Suprapubic skin (tissue), 4 donors: ENCODE data around the gene TSPAN32. TPM values are rescaled to one million over a fixed set of nuclear protein-coding genes. Genes with fewer than 3 reads are reported as not detected.

ENCODE experiments used
- DNase-seq, 2 donors: peaks; one replicate each; pipeline ENCODE4 v3.0.0-alpha.2; 2019; ENCODE audit warnings: low spot score in 2 of 2
- H3K27ac ChIP-seq: fragments of 200-600 bp; sonication (generic); one replicate; pipeline ENCODE4 v1.5.1; 2019
- H3K27me3 ChIP-seq: fragments of 200-600 bp; sonication (generic); one replicate; pipeline ENCODE4 v1.5.1; 2019
- H3K36me3 ChIP-seq: fragments of 200-600 bp; sonication (generic); one replicate; pipeline ENCODE4 v1.5.1; 2019
- H3K4me1 ChIP-seq: fragments of 200-600 bp; sonication (generic); one replicate; pipeline ENCODE4 v1.5.1; 2019
- H3K4me3 ChIP-seq: fragments of 200-600 bp; sonication (generic); one replicate; pipeline ENCODE4 v1.5.1; 2019; ENCODE audit warnings: mild to moderate bottlenecking
- H3K9me3 ChIP-seq: fragments of 200-600 bp; sonication (generic); one replicate; pipeline ENCODE4 v1.5.1; 2019
- EP300 ChIP-seq: sonication (generic); formaldehyde crosslinking; IDR thresholded peaks from one replicate; pipeline ENCODE4 v1.6.1; 2017; ENCODE audit warnings: antibody characterized with exemption
- POLR2A ChIP-seq, 2 donors: fragments of 450-650 bp; IDR thresholded peaks; one replicate each; pipeline ENCODE4 v1.6.1; 2017; ENCODE audit warnings: antibody characterized with exemption in 2 of 2, mild to moderate bottlenecking in 2 of 2, moderate library complexity in 2 of 2
- POLR2AphosphoS5 ChIP-seq, 3 donors: sonication (generic); formaldehyde crosslinking; IDR thresholded peaks; one replicate each; pipeline ENCODE4 v1.6.1; 2017; ENCODE audit warnings: antibody characterized with exemption in 3 of 3
- WGBS: methylation state at CpG from one replicate; pipeline ENCODE4 v1.1.5; 2018; 5-methylcytosine and 5-hydroxymethylcytosine counted together
- total RNA-seq, 4 donors: library from RNA; depleted of rRNA; stranded (reverse); fragments of >200 nt; gene quantifications; one replicate each; pipeline ENCODE4 v1.1.0, GENCODE V29; 2016
- TF ChIP-seq, protein P1 (sequence below), 2 donors: fragments of 200-600 bp in 1 of 2; fragments of 450-650 bp in 1 of 2; sonication (generic) in 1 of 2; IDR thresholded peaks; one replicate each; pipeline ENCODE4 v1.5.1; 2016 to 2019; ENCODE audit warnings: antibody characterized with exemption in 2 of 2, mild to moderate bottlenecking in 1 of 2, moderate library complexity in 1 of 2

The TSPAN32 gene
- total RNA-seq, 4 donors from 2014 or later: 0.26 to 4.3 TPM; not detected in 2

DNA sequence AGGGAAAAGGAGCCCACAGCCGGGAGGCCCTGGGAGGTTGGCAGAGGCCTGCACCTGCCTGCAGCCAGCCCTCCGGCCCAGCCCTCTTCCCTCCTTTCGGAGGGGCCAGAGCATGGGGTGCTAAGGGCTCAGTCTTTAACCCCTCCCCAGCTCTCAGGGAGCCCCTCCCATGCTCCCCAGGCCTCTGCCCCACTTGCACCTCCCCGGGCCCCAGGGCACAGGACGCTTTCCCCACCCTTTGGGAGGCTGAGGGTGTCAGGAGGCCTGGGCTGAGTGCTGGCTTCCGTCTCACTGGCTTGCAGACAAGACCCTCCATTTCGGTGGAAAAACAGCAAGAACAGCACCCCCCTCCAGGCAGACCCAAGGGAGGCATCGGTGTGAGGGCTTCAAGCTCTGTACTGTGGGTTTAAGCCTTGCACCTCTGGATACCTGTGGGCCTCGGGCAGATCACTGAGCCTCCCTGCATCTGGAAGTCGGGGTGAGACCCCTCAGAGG, 38.7 kb upstream of the TSPAN32 start:
- no peak for DNase-seq
- 58% methylated on average over 7 of the region's 10 CpGs for WGBS
- H3K9me3 ChIP-seq: no peaks in the 10 kb centered on the region
- no peak overlapping the region for H3K4me3 ChIP-seq
- H3K4me1 ChIP-seq: peaks cover 33% of the 10 kb centered on the region
- H3K36me3 ChIP-seq: no peaks in the 10 kb centered on the region
- H3K27me3 ChIP-seq: peaks cover 14% of the 10 kb centered on the region
- TF ChIP-seq POLR2AphosphoS5 (IDR thresholded peaks at IDR 0.05): no peak
- TF ChIP-seq POLR2A (IDR thresholded peaks at IDR 0.05): no peak
- no peak for TF ChIP-seq EP300
- TF ChIP-seq, protein P1, sequence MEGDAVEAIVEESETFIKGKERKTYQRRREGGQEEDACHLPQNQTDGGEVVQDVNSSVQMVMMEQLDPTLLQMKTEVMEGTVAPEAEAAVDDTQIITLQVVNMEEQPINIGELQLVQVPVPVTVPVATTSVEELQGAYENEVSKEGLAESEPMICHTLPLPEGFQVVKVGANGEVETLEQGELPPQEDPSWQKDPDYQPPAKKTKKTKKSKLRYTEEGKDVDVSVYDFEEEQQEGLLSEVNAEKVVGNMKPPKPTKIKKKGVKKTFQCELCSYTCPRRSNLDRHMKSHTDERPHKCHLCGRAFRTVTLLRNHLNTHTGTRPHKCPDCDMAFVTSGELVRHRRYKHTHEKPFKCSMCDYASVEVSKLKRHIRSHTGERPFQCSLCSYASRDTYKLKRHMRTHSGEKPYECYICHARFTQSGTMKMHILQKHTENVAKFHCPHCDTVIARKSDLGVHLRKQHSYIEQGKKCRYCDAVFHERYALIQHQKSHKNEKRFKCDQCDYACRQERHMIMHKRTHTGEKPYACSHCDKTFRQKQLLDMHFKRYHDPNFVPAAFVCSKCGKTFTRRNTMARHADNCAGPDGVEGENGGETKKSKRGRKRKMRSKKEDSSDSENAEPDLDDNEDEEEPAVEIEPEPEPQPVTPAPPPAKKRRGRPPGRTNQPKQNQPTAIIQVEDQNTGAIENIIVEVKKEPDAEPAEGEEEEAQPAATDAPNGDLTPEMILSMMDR (IDR thresholded peaks at IDR 0.05): no peak
- H3K27ac ChIP-seq: no peak overlapping the region

DNA sequence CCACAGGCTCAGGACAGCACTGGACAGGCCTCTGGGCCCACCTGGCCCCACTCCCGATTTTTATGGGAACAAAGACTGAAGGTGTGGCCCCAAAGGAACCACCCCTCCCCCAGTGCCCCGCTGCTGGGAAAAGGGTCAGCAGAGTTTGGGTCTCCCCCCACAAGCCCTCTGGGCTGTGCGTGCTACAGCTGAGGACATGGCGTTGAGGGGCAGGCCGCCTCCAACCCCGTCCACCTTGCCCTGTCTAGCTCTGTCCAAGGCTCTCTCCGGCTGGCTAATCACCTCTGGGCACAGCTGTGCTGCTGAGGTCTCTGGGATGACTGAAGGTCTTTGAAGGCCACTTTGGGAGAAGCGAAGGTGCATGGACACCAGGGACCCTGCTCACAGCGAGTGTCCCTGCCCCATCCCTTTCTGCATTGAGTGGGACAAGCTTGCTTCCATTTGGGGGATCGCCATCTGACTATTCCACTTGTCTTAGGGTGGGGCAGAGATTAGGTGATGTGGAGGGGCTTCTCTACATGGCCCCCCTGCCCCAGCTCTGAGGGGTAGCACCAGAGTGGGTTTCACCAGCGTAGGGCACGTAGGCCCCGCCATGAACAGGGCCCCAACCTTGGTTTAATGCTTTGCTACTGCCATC, 38.0 kb upstream of the TSPAN32 start:
- WGBS: 94% methylated on average over 6 of the region's 13 CpGs
- H3K36me3 ChIP-seq: no peaks in the 10 kb centered on the region
- TF ChIP-seq POLR2AphosphoS5 (IDR thresholded peaks at IDR 0.05): no peak
- no peak for TF ChIP-seq POLR2A (IDR thresholded peaks at IDR 0.05)
- no peak for TF ChIP-seq EP300
- TF ChIP-seq, protein P1 (IDR thresholded peaks at IDR 0.05): no peak

DNA sequence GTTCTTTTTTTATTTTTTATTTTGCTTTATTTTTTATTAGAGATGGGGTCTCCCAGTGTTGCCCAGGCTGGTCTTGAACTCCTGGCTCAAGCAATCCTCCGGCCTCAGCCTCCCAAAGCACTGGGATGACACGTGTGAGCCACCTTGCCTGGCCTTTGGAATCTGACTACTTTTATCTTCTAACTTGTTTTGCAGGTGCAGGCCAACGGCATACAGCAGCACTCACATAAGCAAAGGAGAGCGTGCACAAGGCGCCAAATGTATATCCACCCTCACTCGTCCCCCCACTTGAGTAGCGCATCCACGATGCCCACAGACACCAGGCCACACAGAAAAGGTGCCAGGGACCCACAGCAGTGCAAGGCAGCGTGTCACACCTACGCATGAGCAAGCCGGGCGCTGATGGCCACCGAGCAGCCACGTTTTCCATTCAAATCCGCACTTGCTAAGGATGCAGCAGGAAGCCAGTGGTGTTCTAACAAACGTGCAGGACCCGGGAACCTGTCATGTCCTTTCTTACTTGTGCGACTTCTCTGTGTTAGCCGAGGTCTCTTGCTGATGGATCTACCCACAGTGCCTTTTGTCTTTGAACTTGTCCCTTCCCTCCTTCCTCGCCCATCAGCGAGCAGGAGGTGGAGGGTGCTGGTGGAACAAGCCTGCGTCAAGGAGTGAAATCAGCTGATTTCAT, 37.3 kb upstream of the TSPAN32 start:
- no peak overlapping the region for H3K27ac ChIP-seq
- TF ChIP-seq EP300 (no peak), POLR2AphosphoS5 (IDR thresholded peaks at IDR 0.05) (no peak)
- TF ChIP-seq, protein P1 (IDR thresholded peaks at IDR 0.05): no peak
- H3K9me3 ChIP-seq: no peaks in the 10 kb centered on the region
- 90% methylated on average over 22 of the region's 22 CpGs for WGBS
- H3K27me3 ChIP-seq: peaks cover 27% of the 10 kb centered on the region
- H3K36me3 ChIP-seq: no peaks in the 10 kb centered on the region
- no peak overlapping the region for H3K4me3 ChIP-seq
- no peak for DNase-seq
- peaks cover 39% of the 10 kb centered on the region for H3K4me1 ChIP-seq

More for the DNA sequence above, 38.0 kb upstream of the TSPAN32 start:
- Histone ChIP-seq H3K9me3 (no peaks in the 10 kb centered on the region), H3K4me3 (no peak overlapping the region), H3K27ac (no peak overlapping the region), H3K27me3 (peaks cover 21% of the 10 kb centered on the region), H3K4me1 (peaks cover 38% of the 10 kb centered on the region)
- DNase-seq: no peak

DNA sequence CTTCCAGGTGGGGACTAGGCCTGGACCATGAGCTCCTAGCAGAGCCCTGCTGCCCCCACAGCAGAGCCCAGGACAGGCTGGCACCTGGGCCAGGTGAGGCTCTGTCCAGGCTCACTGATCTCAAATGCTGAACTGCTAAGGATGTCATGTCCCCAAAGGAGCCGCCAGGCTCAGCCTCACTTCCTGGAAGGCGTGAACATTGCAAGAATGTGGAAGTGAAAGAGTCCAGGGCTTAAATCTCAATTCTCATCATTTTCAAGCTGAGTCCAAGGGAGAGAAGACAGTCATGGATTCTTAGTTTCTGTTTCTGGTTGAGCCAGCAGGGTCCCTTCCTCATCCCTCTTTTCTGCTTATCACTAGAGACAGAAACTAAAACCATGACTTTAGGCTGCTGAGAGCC, 36.4 kb upstream of the TSPAN32 start:
- TF ChIP-seq POLR2A (IDR thresholded peaks at IDR 0.05): no peak
- TF ChIP-seq, protein P1 (IDR thresholded peaks at IDR 0.05): no peak
- no peak for TF ChIP-seq EP300
- TF ChIP-seq POLR2AphosphoS5 (IDR thresholded peaks at IDR 0.05): no peak
- 35% methylated on average over 2 of the region's 2 CpGs for WGBS
- no peak for DNase-seq
- Histone ChIP-seq H3K9me3 (no peaks in the 10 kb centered on the region), H3K36me3 (no peaks in the 10 kb centered on the region), H3K4me3 (no peak overlapping the region), H3K4me1 (peaks cover 47% of the 10 kb centered on the region), H3K27me3 (peaks cover 30% of the 10 kb centered on the region), H3K27ac (no peak overlapping the region)

DNA sequence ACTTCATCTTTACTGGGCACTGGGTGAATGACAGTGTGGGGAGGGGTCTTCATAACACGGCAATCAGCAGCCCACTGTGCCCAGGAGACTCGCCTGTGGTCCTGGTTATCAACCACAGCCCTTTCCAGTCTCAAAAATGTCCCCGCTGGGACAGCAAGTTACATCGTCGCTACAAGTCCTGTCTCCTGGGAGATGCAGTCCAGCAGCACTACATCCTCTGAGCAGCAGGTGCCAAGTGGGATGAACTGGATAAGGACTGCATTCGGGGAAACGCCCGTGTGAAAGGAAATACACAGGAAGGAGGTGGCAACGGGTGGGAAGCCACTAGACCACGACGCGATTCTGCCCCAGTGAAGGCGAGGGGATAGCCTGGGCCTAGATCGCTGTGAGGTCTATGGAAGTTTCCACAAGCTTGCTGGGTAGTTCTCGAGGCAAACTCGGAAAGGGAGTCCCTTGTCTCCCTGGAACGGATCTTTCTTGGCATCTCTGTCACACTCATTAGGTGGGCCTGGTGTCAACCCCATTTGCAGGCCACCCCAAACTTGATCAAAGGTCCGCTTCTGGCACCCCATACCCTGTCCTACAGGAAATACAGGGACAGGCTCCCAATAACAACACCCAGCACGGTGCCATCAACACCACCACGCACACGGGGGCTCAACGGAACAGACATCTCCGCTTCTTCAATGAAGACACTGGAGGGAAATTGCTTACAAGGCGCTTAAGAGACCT, 35.8 kb upstream of the TSPAN32 start:
- Histone ChIP-seq H3K27me3 (peaks cover 33% of the 10 kb centered on the region), H3K27ac (no peak overlapping the region), H3K36me3 (no peaks in the 10 kb centered on the region), H3K9me3 (no peaks in the 10 kb centered on the region), H3K4me3 (no peak overlapping the region), H3K4me1 (peaks cover 49% of the 10 kb centered on the region)
- no peak for DNase-seq
- no peak for TF ChIP-seq POLR2A (IDR thresholded peaks at IDR 0.05)
- TF ChIP-seq, protein P1 (IDR thresholded peaks at IDR 0.05): no peak
- TF ChIP-seq POLR2AphosphoS5 (IDR thresholded peaks at IDR 0.05): no peak
- no peak for TF ChIP-seq EP300
- WGBS: 64% methylated on average over 24 of the region's 24 CpGs
